GM21529 (cell line): ENCODE data around the gene KLHDC9.

Source experiments
- ATAC-seq: cut with Tn5 transposase; IDR thresholded peaks from one replicate; pipeline ENCODE4 v1.9.1; 2021; ENCODE audit not compliant: unreplicated experiment

Gene KLHDC9

DNA sequence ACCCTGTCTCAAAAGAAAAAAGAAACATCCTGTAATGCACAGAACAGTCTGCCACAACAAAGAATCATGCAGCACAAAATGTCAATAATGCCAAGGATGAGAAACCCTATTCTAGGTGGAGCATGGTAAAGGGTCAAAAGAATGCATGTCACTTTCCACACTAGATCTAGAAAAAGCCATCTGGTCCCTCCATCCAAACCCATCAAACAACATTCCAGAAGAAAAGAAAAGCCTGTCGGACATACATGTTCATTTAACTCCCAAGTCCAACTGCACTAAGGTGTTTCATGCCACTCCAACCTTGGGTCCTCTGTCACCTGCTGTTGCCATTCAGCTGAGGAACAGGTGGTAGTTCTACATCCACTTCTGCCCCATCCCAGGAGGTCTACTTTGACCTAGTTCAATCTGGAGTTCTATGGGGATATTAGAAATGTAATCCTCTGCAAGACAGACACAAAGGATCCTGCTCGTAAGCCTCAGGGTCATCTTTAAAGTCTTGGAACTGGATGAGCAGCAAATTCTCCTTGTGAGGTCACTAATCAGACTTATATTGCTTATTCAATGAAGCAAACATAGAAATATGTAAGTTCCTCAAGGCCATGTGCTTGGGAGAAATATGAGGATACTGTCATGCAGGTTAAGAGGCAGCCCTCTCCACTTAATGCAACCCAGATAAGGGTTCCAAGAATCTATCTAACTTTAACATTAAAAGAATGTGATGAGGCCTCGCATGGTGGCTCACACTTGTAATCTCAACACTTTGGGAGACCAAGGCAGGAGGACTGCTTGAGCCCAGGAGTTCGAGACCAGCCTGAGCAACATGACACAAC lies 30.6 kb downstream of the KLHDC9 start:
- ATAC-seq: no peak

DNA sequence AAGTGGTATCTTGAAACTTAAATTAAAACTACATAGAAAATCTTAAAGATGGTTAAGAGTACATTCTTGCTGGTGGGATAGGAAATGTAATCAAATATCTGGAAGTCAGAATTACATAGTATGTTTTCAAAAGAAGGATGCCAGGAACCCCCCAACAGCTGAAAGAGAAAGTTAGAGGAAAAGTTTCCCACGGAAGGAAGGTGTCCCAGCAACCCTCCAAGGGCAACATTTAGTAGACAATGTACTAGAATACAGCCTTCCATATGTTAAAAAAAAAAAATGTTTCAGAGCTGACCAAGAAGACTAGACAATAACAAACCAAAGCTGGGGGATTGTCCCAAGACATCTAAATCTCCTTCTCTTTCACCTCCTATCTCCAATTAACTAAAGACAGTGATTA lies 32.1 kb downstream of the KLHDC9 start:
- ATAC-seq: no peak

DNA sequence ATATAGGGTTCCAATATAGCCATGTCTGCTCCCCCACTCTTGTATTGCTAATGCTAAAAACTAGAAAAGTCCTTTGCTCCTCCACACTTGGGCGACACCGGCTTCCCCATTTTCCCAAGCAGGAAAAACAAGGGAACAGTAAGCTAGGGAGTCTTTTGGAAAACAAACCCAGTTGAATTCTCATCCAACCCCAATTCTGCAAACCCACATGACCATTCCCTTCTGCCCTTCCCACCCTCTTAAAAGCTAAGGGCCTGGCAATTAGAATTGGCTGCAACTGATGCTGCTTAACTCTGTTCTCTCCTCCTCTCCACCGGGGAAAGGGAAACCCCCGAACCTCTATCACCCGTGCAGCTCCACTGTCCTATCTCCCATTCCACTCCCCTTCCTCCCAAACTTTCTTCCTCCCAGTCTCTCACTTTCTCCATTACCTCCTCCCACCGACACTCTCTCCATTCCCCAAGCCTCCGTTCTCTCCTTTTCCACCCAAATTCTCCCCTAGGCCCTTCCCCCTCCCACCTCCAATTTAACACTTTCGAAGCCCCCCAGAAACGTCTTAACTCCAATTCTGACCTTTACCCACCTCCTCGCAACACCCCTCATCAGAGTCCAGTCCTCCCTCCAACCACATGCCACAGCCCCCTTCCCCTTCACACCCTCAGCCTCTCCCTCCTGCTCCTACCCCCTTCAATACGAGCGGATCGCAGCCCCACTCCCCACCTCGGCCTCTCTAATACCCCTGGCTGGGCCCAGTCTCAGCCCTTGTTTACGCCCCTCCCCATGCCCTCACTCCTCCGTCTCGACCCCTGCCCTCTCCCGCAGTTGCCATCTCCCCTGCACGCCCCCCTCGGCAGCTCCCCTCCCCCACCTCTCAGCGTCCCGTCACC lies 33.6 kb downstream of the KLHDC9 start:
- ATAC-seq: no peak

DNA sequence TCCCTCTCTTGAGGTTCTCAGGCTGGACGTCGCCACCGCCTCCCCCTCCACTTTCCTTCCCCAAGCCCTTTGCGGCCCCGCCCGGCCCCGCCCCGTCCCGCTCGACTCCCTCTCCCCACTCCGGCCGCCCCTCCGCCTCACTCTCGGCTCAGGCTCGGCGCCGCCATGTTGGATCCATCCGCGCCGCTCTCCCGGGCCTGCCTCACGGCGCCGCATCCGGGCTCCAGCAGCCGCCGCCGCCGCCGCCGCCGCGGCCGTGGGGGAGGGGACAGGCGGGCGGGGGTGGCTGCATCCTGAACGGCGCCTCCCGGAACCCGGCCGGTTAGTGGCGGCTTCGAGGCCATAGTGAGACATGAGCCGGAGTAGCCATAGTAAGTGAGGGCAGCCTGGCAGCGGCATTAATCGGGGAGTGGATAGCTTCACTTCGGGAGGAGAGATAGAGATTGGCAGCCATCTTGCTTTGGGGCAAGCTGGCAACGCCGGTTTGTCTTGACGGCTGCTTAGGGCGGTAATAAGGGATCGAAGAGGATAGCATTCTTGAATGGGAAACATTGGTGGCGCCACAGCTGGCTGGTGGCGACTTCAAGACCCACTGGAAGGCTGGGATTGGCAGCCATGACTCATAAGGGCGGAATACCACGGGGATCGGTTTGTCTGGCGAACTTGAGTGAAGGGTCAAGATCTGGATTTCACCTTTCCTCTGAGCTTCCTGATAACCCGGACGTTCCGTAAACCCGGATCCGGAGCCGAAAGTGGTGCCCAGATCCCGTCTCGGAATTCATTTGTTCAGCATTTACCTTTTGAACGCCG lies 34.5 kb downstream of the KLHDC9 start, which contains the start of gene DEDD:
Gene DEDD, minus strand, starts transcription at position 258 of the 810 bp plus-strand sequence. CDS start 8,205 bp downstream, outside the sequence.
- ATAC-seq: peak; percentile 95

DNA sequence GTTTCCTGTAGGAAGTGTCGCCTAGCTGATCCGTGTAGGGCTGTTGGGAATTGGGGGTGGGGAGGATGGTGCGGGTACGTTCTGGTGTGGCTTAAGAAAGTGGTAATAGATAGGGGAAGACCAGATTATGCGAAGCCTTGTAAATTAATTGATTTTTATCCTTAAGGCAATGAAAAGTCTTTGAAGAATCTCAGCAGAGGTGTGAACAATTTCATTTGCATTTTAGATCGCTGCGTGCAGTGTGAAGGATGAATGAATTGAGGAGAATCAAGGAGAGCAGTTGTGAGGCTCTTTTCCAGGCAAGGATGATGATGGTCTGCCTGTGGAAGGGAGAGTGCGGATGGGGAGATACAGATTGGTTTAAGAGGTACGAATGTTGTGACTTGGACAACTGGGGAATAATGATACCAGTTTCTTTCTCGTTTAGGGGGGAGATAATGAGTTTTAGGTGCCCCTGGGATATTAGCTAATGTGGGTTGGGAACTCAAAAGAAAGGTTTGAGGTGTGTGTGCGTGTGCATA lies 35.1 kb downstream of the KLHDC9 start:
- ATAC-seq: peak; percentile 7

DNA sequence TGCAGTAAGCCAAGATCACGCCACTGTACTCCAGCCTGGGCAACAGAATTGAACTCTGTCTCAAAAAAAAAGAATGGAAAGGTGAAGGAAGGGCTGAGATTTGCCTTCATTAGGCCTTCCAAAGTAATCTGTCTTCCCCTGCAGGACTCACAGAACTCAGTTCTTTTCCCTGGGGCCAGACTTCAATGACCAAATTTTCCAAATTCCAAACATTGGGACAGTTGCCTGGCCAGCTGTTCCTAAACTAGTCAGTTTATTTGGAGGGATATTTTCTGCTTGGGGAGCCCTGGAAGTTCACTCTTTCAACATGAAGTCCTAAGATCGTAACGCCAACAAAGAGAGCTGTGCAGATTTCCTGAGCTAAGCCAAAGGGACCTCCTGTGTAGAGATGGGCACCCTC lies 39.7 kb downstream of the KLHDC9 start:
- ATAC-seq: no peak

DNA sequence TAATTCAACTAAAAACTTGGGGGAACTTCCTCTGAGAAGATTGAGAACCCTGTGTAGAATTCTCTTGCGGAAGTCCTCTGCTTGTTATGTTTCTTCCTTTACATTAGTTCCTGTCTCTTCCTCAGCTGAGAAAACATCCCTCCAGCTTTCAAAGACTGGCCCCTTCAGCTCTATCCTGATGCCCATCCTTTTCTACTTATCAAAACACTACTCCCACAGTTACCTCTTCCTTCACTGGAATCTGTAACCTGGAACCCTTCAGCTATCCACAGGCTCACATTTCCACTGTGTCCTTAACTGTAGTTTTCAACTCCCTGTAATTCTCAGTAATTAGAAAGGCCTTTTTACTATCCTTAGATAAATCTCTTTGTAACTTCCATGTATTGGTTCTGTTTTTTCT lies 40.3 kb downstream of the KLHDC9 start:
- ATAC-seq: no peak

DNA sequence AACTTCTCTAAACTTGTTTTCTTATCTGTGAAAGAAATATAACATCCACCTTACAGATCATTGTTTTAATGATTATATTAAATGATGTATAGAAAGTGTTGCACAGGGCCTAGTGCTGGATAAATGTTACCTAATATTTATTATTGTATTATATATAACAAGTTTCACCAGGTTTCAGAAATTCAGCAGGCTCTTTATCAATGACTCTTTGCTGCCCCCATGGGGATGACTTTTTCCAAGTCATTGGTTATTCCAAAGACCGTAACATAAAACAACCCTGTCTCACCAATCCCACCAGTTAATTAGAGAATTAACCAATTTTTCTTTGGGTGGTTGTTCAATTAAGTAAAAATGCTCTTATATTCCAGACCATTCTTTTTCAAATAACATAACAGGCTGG lies 41.6 kb downstream of the KLHDC9 start:
- ATAC-seq: no peak

DNA sequence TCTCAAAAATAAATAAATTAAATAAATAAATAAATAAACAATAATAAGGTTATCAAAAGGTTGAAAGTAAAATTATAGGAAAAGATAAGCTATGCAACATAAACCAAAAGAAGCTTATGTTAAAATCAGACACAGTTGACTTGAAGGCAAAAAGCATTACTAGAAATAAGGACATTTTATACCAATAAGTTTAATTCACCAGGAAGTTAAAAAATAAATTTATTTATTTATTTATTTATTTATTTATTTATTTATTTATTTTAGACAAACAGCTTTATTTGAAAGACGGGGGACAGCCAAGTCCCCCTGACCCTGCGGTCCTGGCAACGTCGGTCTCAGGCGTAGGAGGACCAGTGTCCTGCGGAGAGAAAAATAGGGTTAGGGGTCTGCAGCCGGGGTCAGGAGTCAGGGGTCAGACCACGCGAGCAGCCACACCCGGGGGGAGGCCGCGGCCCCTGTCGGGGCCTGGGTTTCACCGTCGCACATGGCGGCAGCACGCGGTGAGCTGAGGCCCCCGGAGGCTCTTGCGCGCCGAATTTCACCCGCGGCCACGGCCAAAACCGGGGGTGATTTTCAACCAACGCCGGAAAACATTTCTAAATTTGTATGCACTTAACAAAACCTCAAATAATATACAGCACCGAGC lies 42.7 kb downstream of the KLHDC9 start:
- ATAC-seq: no peak

DNA sequence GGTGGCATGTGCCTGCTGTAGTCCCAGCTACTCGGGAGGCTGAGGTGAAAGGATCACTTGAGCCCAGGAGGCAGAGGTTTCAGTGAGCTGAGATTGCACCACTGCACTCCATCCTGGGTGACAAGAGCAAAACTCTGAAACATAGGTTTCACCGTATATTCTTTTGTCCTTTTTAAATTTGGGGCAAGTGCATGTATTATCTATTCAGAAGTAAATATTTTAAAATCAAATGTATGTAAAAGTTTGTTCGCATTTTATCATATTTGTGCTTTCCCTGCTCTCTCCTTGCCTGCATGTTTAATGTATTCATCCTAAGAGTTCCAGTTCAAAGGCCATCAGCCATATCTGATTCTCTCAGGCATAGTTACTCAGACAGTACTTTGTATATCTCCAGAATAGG lies 47.7 kb downstream of the KLHDC9 start:
- ATAC-seq: no peak
